Caco-2 (cell line): Measurements from ENCODE around the gene ZNF541. TPM values are rescaled to one million over a fixed set of nuclear protein-coding genes. Genes with fewer than 3 reads are reported as not detected.

Source experiments
- BruUV-seq: library from RNA; stranded (reverse); fragments of 400-500 nt; replicated peaks from 2 replicates; lab custom pipeline; 2021; lab: Mats Ljungman, UMichigan
- CTCF ChIA-PET: fragments of 300-600 bp; sonication (Branson Sonifier 250); formaldehyde crosslinking; loops from one replicate; lab custom pipeline; 2022; ENCODE audit warnings: antibody characterized with exemption; lab: Charles Lee
- POLR2A ChIA-PET: fragments of 300-600 bp; sonication (Branson Sonifier 250); formaldehyde crosslinking; loops from one replicate; lab custom pipeline; 2022; ENCODE audit warnings: antibody characterized with exemption; lab: Charles Lee
- DNase-seq, 2 experiments: peaks; one replicate each; pipeline versions ENCODE4 v3.0.0 to v3.0.0-alpha.2; 2020 to 2022
- H3K27me3 ChIP-seq: replicated peaks from 2 replicates; pipeline ENCODE4 v1.6.0; 2011; ENCODE audit warnings: low read length; ENCODE audit not compliant: control insufficient read depth, insufficient read depth
- H3K36me3 ChIP-seq: 2 replicates; pipeline ENCODE4 v1.5.1; 2011; ENCODE audit warnings: low read length; ENCODE audit not compliant: control insufficient read depth, insufficient read depth
- H3K4me1 ChIP-seq: fragments of 250-450 bp; sonication (Bioruptor Pico); 2 replicates; pipeline ENCODE4 v1.5.1; 2020; ENCODE audit warnings: mild to moderate bottlenecking
- H3K4me3 ChIP-seq: 2 replicates; pipeline ENCODE4 v1.5.1; 2011; ENCODE audit warnings: low read depth, mild to moderate bottlenecking, control low read depth, low read length
- H3K9me3 ChIP-seq: fragments of 250-450 bp; sonication (Bioruptor Pico); 2 replicates; pipeline ENCODE4 v1.5.1; 2020; ENCODE audit warnings: mild to moderate bottlenecking, moderate library complexity
- H3K27ac Mint-ChIP-seq: one replicate; pipeline ENCODE4 v1.8.0; 2022; ENCODE audit warnings: mixed read lengths; ENCODE audit not compliant: unreplicated experiment
- H3K27me3 Mint-ChIP-seq: one replicate; pipeline ENCODE4 v1.8.0; 2022; ENCODE audit warnings: mixed read lengths; ENCODE audit not compliant: insufficient read depth, unreplicated experiment
- H3K36me3 Mint-ChIP-seq: one replicate; pipeline ENCODE4 v1.8.0; 2022; ENCODE audit warnings: mild to moderate bottlenecking, mixed read lengths; ENCODE audit not compliant: insufficient read depth, unreplicated experiment
- H3K4me1 Mint-ChIP-seq: one replicate; pipeline ENCODE4 v1.8.0; 2022; ENCODE audit warnings: low read depth, mixed read lengths; ENCODE audit not compliant: unreplicated experiment
- H3K4me3 Mint-ChIP-seq: one replicate; pipeline ENCODE4 v1.8.0; 2022; ENCODE audit warnings: mild to moderate bottlenecking, moderate library complexity, mixed read lengths; ENCODE audit not compliant: unreplicated experiment
- H3K9me3 Mint-ChIP-seq: one replicate; pipeline ENCODE4 v1.8.0; 2022; ENCODE audit warnings: mixed read lengths; ENCODE audit not compliant: unreplicated experiment
- CTCF ChIP-seq, 2 experiments: fragments of 200-600 bp in 1 of 2; IDR thresholded peaks; 1 replicate in 1 of 2; 2 replicates in 1 of 2; pipeline versions ENCODE4 v1.5.1 to v1.8.0; 2011 to 2022; ENCODE audit warnings: antibody characterized with exemption in 1 of 2, control low read depth in 1 of 2, inconsistent platforms in 1 of 2, low read depth in 1 of 2, low read length in 1 of 2, mild to moderate bottlenecking in 1 of 2, moderate library complexity in 1 of 2; ENCODE audit not compliant: insufficient read depth in 1 of 2, severe bottlenecking in 1 of 2, unreplicated experiment in 1 of 2
- intact Hi-C: fragments of 100-400 bp; cut with micrococcal nuclease; formaldehyde crosslinking; loops from one replicate; pipeline ENCODE4 v1.10.0; 2022; ENCODE audit not compliant: unreplicated experiment
- total RNA-seq: library from RNA; stranded (reverse); gene quantifications from 2 replicates; pipeline ENCODE4 v1.2.3, GENCODE V29; 2022

ZNF541 gene
- total RNA-seq, 1 experiment from 2014 or later, result not detected

GRCh38 chr19:47544075-47544474 is 28.9 kb downstream of the ZNF541 start:
- no TSS peak for BruUV-seq
- Histone ChIP-seq H3K4me1 (no peaks in the 10 kb centered on the region), H3K4me3 (no peak overlapping the region), H3K9me3 (no peaks in the 10 kb centered on the region), H3K27me3 (no peaks in the 10 kb centered on the region), H3K36me3 (no peaks in the 10 kb centered on the region)
- no peaks in the 10 kb centered on the region for H3K27me3 Mint-ChIP-seq
- no peak overlapping the region for H3K4me3 Mint-ChIP-seq
- intact Hi-C loops, result no loop called here
- ChIA-PET CTCF (no interaction called here), POLR2A (interaction anchor here (0.6 kb wide), 1 partner anchor 233 kb away, joined by 3 read pairs; no protein-coding TSS in a partner anchor)
- DNase-seq, result no peak
- peaks cover 6% of the 10 kb centered on the region for H3K4me1 Mint-ChIP-seq
- H3K36me3 Mint-ChIP-seq, result no peaks in the 10 kb centered on the region
- H3K9me3 Mint-ChIP-seq, result no peaks in the 10 kb centered on the region
- TF ChIP-seq CTCF (IDR thresholded peaks at IDR 0.05; ENCODE audit: insufficient read depth in 1 of 2, low read depth in 1 of 2, low read length in 1 of 2, severe bottlenecking in 1 of 2, unreplicated experiment in 1 of 2), result no peak
- H3K27ac Mint-ChIP-seq, result no peak overlapping the region

DNA sequence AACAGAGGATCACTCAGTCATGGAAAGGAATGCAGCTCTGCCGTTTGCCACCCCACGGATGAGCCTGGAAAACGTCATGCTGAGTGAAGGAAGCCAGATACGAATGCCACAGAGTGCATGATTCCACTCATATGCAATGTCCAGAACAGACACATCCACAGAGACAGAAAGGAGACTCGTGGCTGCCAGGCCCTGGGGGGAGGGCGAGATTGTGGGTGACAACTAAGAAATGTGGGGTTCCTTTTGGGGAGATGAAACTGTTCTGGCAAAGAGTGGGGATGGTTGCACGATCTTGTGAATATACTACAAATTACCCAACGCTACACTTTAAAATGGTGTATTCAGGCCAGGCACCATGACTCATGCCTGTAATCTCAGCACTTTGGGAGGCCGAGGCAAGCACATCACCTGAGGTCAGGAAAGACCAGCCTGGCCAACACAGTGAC is 30.9 kb downstream of the ZNF541 start:
- no peaks in the 10 kb centered on the region for H3K9me3 ChIP-seq
- Mint-ChIP-seq H3K9me3 (no peaks in the 10 kb centered on the region), H3K4me1 (peaks cover 6% of the 10 kb centered on the region), H3K27me3 (no peaks in the 10 kb centered on the region), H3K4me3 (no peak overlapping the region), H3K27ac (no peak overlapping the region), H3K36me3 (no peaks in the 10 kb centered on the region)
- ChIA-PET CTCF (no interaction called here), POLR2A (no interaction called here)
- no peak overlapping the region for H3K4me3 ChIP-seq
- BruUV-seq, result no TSS peak
- no peaks in the 10 kb centered on the region for H3K36me3 ChIP-seq
- DNase-seq, result no peak
- intact Hi-C loops, result no loop called here
- H3K27me3 ChIP-seq, result no peaks in the 10 kb centered on the region
- TF ChIP-seq CTCF (IDR thresholded peaks at IDR 0.05; ENCODE audit: insufficient read depth in 1 of 2, low read depth in 1 of 2, low read length in 1 of 2, severe bottlenecking in 1 of 2, unreplicated experiment in 1 of 2), result no peak
- no peaks in the 10 kb centered on the region for H3K4me1 ChIP-seq

GRCh38 chr19:47541518-47541917 is 31.4 kb downstream of the ZNF541 start:
- ChIA-PET CTCF (no interaction called here), POLR2A (no interaction called here)
- Mint-ChIP-seq H3K4me1 (peaks cover 6% of the 10 kb centered on the region), H3K9me3 (no peaks in the 10 kb centered on the region), H3K27me3 (no peaks in the 10 kb centered on the region), H3K4me3 (no peak overlapping the region), H3K36me3 (no peaks in the 10 kb centered on the region), H3K27ac (no peak overlapping the region)
- no peak for TF ChIP-seq CTCF (IDR thresholded peaks at IDR 0.05; ENCODE audit: insufficient read depth in 1 of 2, low read depth in 1 of 2, low read length in 1 of 2, severe bottlenecking in 1 of 2, unreplicated experiment in 1 of 2)
- no peak for DNase-seq
- BruUV-seq, result no TSS peak
- no peaks in the 10 kb centered on the region for H3K4me1 ChIP-seq
- intact Hi-C loops, result loop anchor here (2.0 kb wide), 1 partner anchor 157 kb away; no protein-coding TSS in a partner anchor
- no peak overlapping the region for H3K4me3 ChIP-seq
- H3K27me3 ChIP-seq, result no peaks in the 10 kb centered on the region
- no peaks in the 10 kb centered on the region for H3K36me3 ChIP-seq
- H3K9me3 ChIP-seq, result no peaks in the 10 kb centered on the region
